ENCODE results near the gene MEX3D.

DNA sequence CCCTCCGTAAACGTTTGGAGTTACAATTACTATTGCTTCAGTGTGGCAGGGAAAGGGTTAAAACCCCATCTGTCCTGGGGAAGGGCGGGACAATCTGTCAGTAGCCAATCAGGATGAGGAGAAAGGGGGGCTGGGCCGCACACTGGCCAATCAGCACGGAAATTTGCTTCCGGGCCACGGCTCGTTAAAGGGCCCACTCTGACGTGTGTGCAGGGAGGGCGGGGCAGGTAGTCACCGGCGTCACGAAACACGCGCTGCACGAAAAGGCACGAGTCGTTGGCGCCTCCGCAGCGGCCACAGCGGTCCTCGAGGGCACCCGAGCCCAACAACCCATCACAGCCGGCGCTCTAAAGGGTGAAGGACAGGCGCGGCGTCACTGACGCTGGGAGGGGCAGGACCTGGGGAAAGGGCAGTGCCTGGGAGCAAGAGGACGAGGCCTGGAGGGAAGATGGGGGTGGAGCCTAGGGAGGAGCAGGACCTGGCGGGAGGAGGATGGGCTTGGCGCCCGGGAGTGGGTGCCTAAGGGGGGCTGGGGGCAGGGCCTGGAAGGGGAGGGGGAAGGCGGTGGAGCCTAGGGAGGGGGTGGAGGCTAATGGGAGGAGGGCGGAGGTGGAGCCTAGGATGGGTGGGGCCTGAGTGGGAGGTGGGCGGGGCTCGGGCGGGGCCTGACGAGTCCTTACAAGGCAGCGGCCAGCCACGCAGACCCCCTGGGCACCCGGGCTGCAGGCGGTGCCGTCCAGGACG is 60.2 kb downstream of the MEX3D start:
- TF ChIP-seq, protein P1, sequence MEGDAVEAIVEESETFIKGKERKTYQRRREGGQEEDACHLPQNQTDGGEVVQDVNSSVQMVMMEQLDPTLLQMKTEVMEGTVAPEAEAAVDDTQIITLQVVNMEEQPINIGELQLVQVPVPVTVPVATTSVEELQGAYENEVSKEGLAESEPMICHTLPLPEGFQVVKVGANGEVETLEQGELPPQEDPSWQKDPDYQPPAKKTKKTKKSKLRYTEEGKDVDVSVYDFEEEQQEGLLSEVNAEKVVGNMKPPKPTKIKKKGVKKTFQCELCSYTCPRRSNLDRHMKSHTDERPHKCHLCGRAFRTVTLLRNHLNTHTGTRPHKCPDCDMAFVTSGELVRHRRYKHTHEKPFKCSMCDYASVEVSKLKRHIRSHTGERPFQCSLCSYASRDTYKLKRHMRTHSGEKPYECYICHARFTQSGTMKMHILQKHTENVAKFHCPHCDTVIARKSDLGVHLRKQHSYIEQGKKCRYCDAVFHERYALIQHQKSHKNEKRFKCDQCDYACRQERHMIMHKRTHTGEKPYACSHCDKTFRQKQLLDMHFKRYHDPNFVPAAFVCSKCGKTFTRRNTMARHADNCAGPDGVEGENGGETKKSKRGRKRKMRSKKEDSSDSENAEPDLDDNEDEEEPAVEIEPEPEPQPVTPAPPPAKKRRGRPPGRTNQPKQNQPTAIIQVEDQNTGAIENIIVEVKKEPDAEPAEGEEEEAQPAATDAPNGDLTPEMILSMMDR (IDR thresholded peaks at IDR 0.05): no peak
- TF ChIP-seq POLR2A (IDR thresholded peaks at IDR 0.05) (no peak), POLR2AphosphoS5 (IDR thresholded peaks at IDR 0.05) (peak in 1 of 3 donors; percentile 40), EP300 (IDR thresholded peaks at IDR 0.05) (no peak)

All from stomach (tissue), 4 donors.